ENCODE data around the gene ABHD15.

The ABHD15 gene, protein sequence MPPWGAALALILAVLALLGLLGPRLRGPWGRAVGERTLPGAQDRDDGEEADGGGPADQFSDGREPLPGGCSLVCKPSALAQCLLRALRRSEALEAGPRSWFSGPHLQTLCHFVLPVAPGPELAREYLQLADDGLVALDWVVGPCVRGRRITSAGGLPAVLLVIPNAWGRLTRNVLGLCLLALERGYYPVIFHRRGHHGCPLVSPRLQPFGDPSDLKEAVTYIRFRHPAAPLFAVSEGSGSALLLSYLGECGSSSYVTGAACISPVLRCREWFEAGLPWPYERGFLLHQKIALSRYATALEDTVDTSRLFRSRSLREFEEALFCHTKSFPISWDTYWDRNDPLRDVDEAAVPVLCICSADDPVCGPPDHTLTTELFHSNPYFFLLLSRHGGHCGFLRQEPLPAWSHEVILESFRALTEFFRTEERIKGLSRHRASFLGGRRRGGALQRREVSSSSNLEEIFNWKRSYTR

DNA sequence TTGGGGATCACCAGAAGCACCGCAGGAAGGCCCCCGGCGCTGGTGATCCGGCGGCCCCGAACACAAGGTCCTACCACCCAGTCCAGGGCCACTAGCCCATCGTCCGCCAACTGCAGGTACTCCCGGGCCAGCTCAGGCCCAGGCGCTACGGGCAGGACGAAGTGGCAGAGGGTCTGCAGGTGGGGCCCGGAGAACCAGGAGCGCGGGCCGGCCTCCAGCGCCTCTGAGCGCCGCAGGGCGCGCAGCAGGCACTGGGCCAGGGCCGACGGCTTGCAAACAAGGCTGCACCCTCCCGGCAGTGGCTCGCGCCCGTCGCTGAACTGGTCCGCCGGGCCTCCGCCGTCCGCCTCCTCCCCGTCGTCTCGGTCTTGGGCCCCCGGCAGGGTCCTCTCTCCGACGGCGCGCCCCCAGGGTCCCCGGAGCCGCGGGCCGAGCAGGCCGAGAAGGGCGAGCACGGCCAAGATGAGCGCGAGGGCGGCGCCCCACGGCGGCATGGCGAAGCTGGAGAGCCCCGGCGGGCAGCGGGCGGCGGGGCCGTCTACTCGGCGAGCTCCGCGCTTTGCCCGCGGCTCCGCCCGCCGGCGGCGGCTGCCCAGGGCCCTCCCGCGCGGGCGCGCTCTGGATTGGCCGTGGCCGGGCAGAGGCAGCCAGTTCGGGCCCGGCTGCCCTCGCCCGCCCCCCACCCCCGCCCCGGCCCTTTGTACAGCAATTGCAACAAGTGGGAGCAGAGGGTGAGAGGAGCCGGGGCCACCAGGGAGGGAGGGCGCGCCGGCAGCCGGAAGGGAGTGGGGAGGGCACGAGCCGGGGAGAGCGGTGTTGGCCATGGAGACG is at the start of gene ABHD15:
TSS of gene ABHD15 (minus strand) at position 565 of the 831 bp plus-strand sequence. CDS start at position 494, 71 bp downstream.
- peak; percentile 51 for DNase-seq

DNA sequence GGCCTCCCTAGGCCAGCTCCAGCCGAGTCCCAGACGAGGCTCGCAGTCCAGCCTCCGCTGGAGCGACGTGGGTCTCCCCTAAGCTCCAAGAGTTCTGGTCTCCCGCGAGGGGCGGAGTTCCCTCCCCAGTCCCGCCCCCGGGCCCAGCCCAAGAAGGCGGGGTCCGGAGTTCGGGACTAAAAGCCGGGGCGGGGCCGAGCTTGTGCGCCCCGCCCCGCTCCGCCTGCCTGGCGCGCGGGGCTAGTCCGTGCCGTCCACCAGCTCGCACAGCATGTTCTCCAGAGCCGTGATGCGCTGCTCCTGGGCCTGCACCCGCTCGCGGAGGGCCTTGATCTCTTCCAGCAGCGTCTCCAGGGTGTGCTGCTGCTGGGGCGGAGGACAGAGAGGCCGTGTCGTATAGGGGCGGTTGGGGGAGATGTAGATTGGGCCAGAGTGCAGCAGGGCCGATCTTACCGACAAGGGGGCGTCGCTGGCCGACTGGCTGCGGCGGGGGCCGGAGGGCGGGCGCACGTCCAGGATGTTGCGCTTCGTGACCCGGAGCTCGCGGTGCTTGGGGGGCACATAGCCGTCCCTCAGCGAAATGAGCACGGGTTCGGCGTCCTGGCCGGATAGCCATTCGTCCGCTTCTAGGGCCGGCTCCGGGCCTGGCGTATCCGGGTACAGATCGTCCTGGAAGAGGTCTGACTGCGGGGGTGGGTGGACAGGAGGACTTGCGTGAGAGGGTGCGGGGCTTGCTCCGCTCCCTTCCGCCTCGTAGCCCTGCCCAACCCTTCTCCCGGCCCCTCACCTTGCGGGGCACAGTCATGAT is 48.9 kb upstream of the ABHD15 start:
- peak; percentile 30 for DNase-seq

DNA sequence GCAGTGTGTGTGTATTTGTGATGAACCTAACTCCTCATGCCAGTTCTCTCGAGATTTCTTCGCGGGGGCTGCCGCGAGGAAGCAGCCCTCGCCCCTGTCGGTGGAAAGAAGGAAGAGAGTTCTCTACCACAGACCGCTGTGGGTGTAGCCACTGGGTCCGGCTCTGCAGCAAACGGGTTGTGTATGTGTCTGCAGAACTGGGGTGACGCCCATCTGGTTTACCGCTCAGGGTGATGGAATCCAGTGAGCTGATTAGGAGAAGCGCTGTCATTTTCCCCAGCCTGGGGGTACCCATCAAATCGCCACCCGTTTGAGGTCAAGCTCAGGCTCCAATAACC is 48.2 kb upstream of the ABHD15 start:
- DNase-seq: no peak

DNA sequence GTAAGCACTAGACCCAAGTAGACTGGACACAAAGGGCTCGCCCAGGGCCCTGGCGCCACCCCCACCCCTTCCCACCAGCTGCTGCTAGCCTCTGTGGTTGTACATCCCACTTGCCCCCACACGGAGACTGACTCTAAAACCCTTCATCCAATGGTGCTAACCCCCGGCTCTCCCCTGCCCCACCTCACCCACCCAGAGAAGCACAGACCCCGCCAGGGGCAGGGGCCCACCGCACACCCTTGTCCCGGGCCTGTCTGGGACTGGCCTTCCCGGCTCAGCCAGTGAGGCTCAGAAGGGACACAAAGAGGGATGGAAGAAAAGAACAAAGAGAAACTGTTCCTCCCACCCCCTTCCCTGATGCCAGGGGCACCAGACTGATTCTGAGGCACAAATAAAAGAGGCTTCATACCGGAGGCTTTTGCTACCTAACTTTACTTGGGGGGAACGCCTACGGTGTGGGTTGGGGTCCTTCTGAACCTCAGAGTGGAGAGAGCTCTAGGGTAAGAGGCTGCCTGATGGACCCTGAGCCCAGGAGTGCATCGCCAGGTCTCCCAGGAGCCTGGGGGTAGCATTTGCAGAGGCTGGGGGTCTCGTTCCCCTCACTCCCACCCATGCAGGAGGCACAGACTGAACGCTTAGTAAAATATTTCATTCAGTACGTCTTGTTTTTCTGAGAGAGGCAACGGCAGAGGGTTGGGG is 47.7 kb upstream of the ABHD15 start:
- DNase-seq: no peak

DNA sequence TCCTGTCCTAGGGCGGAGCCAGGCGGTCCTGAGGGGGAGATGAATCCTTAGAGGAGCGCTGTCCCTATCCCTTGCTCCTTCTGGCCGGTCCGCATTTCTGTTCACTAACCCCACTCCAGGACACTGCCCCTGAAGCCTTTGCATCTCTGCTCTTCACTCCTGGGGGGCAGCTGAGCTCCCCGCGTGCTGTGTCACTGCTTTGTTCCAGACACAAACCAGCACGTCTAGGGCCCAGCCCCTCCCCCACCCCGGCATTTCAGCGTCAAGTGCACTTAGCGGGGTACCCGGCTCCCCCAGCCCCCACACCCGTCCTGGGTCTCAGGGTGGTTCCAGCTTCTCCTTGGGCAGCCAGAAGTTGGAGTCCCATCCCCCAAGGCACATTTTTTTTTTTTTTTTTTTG is 47.0 kb upstream of the ABHD15 start:
- no peak for DNase-seq

DNA sequence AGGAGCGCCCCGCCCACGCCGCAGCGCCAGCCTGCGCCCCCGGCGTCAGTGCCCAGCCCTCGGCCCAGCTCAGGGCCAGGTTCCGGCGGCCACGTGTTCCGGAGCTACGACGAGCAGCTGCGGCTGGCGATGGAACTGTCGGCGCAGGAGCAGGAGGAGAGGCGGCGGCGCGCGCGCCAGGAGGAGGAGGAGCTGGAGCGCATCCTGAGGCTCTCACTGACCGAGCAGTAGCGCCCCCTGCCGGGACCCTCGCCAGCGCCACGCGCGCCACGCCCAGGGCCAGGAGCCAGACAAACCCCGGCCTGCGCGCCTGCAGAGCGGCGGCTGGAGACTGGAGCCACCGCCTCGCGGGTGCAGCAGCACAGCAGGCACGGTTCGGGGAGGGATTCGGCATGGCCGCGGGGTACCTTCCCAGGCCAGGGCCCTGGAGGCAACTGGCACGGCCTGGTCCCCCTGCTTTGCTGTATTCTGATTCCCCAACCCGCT is 46.6 kb upstream of the ABHD15 start:
- no peak for DNase-seq

DNA sequence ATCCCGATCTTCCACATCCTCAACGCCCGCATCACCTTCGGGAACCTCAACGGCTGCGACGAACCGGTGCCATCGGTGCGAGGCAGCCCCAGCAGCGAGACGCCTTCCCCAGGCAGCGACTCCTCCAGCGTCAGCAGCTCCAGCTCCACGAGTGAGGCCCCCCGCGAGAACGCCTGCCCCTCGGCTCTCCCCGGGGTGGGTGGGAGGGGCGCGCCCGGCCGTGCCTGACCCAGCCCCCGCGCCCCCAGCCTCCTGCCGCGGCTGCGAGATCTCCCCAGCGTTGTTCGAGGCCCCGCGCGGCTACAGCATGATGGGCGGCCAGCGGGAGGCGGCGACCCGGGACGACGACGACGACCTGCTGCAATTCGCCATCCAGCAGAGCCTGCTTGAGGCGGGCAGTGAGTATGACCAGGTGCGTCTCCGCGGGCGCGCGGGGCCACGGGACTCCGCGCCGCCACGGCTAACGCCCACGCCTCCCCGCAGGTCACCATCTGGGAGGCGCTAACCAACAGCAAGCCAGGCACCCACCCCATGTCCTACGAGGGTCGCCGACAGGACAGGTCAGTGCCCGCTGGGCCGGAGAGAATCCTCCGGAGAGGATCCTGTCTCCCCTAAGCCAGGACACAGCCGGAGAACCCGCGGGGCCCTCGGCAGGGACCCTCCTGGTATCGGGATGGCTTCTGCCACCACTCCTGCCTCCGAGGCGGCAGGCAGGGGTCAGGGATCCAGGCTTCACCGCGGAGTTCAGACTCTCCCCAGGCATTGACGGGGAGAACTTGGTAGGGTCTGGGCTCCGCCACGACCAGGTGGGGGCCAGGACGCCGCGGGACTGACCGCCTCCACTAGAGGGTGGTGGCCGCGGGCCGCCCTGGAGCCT is 45.8 kb upstream of the ABHD15 start:
- DNase-seq: no peak

DNA sequence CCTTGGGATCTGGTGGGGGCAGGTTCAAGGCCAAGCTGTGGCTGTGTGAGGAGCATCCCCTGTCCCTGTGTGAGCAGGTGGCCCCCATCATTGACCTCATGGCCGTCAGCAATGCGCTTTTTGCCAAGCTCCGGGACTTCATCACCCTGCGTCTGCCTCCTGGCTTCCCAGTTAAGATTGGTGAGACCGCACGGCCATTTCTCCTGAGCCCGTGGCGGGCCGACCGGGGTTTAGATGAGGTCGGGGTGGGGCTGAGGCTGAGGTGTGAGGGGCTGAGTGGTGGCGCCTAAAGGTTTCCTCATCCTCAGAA is 45.2 kb upstream of the ABHD15 start:
- DNase-seq: no peak

DNA sequence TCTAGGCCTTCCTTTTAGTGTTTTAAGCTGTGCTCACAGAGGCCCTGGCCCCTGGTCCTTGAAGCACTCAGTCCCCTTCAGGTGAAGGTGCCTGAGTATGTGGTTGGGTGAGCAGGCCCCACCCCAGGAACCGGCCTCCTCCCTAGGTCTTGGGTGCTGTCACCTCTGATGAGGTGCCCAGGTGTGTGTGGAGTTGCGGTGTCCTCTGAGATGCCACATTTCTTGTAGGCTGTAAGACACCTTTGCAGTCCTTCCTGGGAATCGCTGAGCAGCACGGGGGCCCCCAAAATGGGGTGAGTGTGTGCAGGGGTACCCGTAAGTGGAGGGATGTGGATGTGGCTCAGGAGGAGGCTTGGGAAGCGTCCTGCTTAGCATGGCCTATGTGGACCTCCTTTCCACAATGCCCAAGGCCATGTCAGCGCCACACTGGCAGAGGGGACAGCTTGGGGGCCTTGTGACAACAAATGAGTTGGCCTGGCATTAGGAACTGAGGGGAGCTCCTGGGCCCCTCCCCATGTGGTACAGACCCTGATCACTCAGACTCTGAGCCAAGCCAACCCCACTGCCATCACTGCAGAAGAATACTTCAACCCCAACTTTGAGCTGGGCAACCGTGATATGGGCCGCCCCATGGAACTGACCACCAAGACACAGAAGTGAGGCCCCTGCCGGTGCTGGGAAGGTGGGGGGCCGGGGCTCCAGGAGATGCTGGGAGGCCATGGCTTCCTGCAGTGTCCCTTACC is 44.7 kb upstream of the ABHD15 start:
- DNase-seq: no peak

DNA sequence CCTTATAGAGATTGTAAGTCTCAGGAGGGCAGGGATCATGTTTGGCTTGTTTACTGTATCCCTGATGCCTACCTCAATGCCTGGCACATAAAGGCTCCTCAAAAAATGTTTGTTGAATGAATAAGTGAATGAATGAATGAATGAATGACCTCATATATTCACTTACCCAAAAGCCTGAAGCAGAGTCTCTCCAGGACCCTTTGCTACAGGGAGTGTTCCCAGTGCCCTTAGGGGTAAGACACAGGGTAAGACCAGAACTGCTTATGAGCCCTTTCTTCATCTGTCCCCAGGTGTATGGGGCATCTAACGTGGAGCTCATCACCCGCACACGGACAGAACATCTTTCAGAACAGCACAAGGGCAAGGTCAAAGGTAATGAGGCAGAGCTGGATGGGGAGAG is 43.6 kb upstream of the ABHD15 start:
- DNase-seq: no peak

DNA sequence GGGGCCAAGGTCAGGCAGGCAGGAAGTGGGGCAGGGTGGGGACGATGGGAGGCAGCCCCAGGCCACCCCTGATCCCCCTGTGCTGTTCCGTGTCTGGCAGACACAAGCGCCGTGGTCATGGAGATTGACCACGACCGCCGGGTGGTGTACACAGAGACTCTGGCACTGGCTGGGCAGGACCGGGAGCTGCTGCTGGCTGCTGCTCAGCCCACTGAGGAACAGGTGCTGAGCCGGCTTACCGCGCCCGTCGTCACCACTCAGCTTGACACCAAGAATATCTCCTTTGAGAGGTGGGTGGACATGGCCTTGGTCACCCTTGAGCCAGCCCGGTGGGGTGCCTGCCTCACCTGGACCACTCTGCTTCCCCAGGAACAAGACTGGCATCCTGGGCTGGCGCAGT is 42.1 kb upstream of the ABHD15 start:
- DNase-seq: no peak

DNA sequence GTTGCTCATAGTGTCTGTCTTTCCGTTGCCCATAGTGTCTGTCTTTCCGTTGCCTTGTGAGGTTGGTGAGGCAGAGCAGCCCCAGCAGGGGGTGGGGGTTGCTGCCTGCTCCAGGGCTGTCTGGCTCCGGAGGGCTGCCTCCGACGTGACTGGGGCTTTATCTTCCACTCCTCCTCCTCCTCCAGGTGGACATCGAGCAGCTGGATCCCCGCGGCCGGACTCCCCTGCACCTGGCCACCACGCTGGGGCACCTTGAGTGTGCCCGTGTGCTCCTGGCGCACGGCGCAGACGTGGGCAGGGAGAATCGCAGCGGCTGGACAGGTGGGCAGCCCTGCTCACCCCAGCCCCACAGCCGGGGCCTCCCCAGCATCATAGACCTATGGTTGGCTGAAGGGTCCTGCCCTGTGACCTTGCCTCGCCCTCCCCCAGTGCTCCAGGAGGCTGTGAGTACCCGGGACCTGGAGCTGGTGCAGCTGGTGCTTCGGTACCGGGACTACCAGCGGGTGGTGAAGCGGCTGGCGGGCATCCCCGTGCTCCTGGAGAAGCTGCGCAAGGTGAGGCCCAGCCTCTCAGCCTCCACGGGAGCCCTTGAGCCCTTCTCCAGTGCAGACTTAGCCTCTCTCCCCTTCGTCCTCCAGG is 40.8 kb upstream of the ABHD15 start:
- DNase-seq: no peak

DNA sequence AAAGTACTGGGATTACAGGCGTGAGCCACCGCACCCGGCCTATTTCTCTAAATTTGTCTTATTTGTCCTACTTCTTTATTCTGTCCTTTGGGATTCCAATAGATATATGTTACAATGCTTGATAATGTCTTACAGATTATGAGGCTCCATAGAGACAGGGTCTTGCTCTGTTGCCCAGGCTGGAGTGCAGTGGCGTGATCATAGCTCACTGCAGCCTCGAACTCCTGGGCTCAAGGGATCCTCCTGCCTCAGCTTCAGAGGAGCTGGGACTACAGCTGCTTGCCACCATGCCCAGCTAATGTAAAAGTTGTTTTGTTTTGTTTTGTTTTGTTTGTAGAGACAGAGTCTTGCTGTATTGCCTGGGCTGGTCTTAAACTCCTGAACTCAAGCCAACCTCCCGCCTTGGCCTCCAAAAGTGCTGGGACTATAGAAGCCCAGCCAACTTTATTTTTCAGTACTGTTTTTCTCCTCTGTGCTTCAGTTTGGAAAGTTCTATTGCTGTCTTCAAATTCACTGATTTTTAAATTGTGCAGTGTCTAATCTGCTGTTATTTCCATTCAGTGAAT is 36.4 kb upstream of the ABHD15 start:
- DNase-seq: no peak

DNA sequence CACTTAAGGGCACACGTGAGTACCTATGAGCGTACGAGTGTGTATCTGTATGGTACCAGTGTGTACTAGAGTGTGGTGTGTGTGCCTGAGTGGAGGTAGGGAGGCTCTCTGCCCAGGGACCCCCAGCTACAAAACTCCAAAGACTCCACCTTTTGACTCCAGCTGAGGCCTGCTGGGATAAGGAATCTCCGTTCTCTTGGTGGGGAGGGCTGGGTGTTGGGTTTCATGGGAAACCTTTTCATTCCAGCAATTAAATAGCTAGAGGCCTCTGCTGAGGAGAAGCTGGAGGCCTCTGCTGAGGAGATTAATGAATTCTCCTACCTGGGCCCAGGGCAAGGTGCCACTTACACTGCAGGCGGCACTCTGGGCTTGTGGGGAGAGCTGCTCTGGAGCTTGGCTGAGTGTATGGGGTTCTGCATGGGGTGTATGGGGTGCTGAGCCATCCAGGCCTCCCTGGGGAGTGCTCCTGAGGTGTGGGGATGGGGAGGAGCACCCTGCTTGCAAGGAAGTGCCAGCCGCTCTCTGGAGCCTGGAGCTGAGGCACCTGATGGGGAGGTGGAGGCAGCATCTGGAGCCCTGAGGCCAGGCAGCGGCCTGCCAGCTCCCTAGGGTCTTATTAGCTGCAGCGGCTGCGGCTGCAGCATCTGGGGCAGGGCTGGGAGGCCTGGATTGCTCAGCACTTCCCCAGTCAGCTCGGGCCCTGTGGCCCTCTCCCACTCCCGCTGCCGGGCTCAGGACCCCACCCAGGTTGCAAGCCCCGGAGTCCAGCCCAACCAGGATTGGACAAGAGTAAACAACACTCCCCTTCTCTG is 30.7 kb upstream of the ABHD15 start:
- DNase-seq: peak; percentile 37

DNA sequence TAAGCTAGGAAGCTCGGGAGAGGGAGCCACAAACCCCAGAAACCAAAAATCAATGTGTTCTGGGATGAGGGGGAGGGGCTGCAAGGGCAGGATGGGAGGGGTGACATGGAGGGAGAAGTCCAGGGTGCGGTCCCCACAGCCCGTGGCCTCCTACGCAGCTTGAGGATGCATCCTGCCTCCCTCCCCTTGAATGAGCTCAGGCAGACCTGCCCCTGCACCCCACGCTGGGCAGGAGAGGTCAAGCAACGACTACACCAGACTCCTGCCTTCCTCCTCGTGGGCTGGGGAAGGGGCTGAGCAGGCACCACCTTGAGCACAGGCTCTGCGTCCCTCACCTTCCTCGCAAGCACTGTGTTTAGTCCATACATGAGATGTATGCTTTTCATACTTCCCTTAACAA is 30.0 kb upstream of the ABHD15 start:
- DNase-seq: no peak

DNA sequence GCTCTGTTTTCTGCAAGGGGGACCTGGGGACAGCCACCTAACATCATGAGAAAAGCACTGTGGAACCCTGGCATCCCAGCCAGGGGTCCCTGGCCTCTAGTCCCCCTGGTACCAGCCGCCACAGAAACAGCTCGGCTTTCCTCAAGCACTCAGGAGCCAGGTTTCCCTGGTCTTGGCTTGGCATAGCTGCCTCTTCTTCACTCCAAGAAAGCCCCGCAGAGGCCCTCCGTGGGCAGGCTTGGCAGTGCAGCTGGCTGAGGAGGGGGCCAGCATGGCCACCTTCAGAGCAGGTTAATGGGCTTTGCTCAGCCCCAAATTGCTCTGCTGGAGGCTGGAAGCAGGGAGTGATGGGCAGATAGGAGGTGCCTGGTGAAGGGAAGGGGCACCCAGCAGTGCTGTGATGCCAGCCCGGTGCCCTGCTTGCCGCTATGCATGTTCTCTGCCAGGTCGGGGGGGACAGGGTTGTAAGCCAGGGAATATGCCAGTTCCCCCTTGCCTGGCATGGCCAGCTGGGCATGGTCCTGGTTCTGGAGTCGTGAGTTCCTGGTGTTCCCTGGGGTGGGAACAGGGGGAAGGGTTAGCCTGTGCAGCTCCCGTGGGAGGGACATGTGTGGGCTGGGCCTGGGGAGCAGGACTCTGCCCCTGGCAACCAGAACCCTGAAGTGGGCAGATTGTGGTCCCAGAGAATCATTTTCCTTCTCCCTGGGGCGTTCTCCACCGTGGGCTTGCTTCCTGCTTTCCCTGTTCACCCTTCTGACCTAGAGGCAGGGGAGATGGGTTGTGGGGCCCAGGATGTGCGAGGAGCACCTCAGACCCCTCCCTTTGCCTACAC is 29.3 kb upstream of the ABHD15 start:
- DNase-seq: peak; percentile 6

DNA sequence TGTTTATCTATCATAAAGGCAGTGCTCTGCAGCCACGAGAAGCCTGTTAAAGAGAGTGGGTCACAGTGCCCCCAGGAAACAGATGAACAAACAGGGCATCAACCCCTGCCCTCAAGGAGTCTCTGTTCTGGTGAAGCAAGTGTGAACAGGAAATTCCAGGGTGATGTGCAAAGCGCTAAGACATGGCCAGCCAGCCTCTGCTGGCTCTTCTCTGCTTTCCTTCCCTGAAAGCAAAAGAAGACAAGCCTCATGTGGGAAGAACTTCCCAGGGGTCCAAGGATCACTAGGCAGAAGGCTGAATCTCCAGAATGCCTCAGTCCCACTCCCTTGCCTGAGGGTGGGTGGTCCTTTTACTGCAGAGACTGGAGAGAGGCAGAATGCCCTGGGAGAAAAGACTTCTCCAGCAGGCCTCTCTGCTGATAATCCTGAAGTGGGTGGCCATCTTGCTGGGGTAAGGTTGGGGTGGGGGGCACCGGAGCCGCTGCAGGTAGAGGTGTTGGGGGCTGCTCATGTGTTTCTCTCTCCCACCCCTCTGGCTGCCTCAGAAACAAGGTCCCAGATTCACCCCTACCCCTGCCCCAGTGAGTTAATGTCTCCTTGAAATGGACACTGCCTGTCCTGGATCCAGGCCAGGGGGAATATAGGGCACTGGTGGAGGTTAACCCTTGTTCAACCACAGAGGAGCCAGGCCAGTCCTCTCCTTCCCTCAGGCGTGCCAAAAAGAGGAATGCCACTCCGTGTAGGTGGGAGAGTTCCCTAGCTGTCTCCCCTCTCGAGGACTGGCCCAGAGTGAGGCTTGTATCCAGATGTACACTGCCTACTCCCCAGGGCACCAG is 28.5 kb upstream of the ABHD15 start:
- DNase-seq: no peak
